CD1c-positive myeloid dendritic cell (primary cell): ENCODE results near the gene ARHGAP26.

Source experiments
- DNase-seq: peaks from one replicate; pipeline ENCODE4 v3.0.0-alpha.2; 2016; ENCODE audit errors: extremely low spot score

The ARHGAP26 gene

DNA sequence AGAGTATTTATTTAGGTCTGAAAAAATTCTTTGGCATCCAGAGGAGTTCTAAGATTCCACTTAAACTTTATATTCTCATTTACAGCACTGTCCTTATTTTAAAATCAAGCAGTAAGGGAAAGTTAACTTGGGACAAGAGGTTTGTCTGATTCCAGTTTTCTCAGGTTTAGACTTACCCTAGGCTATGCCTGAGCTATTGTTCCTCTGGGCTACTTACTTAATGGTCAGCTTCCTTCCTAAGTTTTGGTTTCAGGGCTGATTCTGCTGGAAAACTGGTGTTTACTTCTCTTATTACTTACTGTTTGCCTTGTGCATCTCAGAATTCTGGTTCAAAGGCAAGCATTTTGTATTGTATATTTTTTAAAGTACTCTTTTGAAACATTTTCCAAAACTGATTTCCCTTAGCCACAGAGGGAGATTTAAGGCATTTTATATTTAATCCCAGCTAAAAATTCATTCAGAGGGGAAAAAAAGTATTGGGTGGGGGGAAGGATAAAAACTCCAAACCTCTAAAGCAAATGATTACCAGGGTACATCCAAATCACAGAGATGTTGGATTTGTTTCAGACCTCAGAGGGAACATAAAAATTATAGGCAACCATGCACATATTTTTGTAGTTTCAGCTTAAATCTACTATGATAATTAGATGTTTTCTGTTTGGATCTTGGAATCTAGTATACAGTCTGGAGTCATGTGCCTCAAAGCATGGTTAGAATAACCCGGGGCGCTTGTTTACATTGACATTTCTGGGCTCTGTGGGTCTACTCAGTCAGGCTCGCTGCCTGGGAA, 290.0 kb downstream of the ARHGAP26 start:
- peak; percentile 30 for DNase-seq

DNA sequence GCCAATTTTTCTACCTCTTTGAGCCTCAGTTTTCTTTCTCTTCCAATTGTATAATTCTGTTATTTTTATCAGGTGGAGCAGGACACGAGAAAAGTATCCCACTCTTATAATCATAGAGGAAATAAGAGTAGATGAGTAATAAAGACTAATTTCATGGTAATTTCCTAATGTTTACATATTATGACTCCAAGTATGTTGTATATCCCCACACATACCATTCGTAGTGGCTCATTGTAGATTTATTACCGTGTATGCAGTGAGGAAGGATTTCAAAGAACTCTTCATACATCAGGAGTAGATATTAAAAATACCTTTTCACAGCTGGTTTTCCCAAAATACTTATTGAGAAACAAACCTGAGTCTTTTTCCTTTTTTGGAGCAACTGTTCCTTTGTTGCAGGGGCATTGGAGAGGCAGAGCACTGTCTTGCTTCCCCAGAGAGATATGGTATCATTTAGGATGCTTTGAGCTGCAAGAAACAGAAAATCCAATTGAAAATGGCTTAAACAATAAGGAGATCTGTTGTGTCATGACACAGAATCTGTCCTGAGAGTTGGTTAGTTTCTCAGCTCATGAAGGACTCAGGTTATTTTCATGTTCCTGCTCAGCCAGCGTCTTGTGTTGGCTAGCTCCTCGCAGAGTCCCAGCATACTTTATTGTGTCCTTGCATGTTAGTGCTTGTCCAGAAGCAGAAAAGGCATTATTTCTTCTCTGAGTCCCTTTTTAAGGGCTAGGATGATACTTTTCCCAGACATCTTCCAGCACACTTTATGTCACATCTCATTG, 291.2 kb downstream of the ARHGAP26 start:
- DNase-seq: no peak

DNA sequence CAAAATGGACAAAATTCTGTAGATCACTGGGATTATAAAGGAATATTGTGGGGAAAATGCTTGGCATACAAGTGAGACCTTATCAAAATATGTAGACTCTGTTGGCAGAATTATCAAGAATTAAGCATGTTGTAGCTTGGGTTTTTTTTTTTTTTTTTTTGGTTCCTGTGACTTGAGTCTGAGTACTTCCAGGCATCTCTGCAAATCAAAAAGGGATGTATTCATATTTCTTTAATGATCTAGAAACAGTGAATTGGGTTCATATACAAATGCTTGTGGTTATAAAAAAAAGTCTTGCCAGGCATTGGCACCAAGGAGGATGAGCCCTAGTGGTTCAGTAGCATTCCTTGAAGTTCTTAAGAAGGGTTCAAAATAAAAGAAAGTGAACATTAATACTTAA, 292.2 kb downstream of the ARHGAP26 start:
- no peak for DNase-seq

DNA sequence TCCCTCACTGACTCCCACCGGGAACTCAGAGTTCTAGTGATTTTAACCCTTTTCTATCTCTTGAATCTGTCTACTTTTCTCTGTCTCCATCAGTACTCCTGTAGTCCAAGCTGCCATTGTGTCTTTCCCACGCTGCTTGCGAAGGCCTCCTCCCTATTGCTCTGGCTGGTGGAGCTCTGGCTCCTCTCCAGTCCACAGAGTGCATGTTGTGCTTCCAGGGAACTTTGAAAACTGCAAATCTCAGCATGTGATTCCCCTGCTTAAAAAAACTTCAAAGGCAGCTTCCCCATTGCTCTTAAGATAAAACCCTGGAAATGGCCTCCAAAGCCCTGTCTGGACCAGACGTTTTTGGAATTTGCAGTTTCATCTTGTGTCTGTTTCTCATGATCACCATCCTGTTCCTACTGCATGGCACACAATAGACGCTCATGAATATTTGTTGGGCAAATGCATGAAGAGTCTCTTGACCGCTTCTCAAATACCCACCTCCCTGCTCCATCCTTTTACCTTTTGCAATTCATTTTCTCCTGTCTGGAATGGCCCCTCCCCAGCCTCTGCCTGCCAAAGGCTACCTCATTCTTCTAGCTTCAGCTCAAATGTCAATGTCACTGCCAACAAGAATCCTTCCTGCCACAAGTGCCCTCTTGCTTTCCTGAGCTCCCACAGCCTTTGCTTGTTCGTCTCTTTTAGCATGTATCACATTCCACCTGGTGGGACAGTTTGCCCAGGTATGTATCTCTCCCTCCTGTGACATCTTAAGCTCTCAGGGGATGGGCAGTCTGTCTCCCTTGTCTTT, 293.2 kb downstream of the ARHGAP26 start:
- DNase-seq: peak; percentile 56

DNA sequence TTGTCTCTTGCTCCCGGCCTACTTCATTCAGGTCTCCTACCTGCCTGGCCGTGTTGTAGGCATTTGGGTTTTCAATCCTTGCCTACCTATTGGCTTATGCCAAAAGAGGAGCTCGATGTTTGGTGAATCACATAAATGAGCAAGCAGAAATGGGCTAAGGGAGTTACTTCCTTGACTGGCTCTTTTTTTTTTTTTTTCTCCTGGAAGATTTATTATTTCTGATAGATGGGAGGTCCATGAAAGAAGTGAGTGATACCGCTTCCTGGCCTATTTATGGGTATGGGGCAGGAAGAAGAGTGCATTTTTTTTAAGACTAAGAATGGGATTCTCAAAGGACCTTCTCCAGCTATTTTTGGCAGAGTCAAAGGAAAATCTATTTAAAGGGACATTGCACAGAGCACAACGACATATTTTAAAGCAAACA, 294.1 kb downstream of the ARHGAP26 start:
- DNase-seq: peak; percentile 37

DNA sequence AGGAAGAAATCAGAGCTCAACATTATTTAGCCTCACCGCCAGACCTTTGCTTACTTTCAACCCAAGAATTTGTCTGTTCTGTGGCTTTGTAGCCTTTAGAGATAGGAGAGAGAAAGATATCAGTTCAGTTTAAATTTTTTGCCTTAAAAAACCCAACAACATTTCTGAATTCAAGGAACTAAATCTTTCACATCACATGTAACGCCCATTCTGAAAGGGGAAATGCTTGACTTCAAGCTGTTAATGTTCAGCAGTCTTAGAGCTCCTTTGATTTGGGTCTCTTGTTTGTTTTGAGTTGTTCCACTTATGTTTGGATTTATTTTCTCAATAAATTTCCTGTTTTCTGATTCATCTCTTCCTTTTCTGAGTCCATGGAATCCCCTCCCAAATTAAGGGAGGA, 294.5 kb downstream of the ARHGAP26 start:
- DNase-seq: peak; percentile 76

DNA sequence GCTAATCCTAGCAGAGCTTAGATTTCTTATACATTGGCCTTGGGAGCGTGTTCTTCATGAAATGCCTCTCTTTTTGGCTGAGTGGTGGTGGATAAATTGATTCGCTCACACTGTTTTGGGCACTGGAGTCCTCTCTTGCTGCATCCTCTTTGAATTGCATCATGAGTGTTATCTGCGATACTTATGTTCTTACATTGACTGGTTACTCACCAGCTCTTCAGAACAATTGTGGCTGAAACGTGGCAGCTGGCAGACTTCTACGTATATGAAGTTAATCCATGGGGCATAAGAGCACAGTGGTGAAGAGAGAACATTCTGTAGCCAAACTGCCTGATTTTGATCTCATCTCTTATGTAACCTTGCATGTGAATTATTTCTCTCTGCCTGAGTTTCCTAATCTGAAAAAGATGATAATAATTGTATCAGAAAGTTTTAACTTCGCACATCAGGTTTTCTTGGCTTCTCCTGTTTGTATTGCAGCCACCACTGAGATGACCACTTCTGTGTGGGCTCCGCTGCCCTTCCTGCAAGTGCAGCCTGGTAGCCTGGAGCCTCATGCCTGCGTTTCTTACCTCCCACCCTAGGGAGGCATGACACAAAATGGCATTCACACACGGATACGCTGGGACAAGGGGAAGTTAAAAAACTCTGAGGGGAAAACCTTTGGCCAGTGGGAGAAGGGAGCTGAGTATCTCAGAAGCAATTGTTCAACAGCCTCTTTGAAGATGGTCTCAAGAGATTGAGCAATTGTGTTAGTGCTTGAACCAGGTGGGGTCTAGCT, 295.2 kb downstream of the ARHGAP26 start:
- peak; percentile 63 for DNase-seq

DNA sequence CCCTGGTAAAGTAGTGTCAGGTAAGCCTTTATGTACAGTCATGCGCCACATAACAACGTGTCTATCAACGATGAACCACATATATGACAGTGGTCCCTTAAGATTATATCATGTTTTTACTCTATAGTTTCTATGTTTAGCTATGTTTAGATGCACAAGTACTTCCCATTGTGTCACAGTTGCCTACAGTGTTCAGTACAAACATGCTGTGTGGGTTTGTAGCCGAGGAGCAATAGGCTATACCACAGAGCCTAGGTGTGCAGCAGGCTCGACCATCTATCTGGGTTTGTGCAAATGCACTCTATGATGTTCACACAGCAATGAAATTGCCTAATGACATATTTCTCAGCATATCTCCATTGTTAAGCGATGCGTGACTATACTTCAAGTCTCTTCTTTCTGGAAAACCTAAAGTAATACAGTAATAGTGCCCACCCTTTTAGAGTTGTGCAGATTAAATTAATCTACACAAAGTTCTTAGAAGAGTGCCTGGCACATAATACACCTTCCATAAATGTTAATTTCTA, 295.9 kb downstream of the ARHGAP26 start:
- no peak for DNase-seq

DNA sequence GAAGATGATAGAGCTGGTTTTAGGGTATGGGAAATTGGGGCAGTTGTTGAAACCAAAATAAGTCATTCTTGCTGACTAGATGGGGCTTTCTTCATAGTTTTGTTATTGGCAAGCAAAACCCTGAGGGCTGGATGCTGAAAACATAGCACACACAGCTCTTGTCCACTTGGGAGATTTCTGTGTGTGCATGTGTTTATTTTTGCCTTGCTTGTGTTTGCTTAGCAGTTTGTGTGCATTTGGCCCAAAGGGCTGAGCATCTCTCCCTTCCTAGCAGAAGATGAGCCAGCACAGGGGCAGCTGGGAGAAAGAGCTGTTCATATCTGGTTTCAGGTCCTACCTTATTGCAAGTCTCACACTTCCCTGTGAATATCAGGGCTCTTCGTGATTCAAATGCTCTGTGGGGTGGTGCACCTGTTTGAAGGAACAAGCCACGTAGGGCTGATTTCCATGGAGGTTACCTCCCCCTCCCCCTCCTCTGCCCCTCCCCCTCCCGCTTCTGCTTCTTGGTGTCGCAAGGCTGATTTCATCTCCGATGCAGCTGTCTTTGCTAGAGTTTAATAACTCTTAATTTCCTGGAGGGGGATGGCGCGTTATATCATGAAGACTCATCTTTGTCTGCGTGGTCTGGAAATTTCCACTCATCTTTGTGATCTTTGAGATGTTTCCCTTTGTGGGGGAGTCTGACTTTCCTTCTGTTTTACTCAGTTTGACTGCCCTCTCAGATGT, 296.5 kb downstream of the ARHGAP26 start:
- DNase-seq: peak; percentile 24

DNA sequence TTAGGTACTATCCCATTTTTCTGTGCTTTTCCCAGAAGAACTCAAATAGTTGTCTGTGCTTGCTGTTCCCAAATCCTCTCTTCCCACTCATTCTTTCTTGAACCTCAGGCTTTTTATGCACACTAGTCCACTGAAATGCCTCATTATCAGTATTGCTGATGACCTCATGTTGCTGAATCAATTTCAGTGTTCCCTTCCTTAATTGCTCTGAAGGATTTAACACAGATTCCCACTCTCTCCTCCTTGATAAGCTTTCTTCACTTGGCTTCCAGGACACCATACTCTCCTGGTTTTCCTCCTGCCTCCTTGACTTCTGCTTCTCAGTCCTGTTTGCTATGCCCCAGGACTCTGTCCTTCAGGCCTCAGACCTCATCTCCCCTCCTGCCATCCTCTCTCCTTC, 298.5 kb downstream of the ARHGAP26 start:
- no peak for DNase-seq

DNA sequence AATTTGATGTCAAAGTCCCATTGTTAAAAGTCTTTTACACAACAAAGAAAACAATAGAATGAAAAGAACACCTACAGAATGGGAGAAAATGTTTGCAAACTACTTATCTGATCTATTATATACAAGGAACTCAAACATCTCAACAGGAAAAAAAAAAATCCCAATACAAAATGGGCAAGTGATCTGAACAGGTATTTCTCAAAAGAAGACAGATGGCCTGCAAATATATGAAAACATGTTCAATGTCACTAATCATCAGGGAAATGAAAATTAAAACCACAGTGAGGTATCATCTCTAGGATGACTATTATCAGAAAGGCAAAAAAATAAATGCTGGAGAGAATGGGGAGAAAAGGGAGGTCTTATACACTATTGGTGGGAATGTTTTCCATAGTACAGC, 301.8 kb downstream of the ARHGAP26 start:
- no peak for DNase-seq

DNA sequence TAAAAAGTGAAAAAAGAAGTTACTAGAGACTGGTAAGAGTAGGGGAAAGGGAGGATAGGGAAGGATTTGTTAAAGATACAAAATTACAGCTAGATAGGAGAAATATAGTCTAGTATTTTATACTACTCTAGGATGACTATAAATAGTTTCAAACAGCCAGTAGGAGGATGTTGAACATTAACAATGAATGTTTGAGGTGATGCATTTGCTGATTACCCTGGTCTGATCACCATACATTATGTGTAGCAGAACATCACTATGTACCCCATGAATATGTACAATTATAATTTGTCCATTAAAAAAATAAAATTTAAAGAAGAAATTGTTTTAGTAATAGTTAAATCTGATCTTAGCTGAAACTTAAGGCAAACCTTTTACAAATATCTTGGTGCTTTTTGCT, 302.6 kb downstream of the ARHGAP26 start:
- no peak for DNase-seq

DNA sequence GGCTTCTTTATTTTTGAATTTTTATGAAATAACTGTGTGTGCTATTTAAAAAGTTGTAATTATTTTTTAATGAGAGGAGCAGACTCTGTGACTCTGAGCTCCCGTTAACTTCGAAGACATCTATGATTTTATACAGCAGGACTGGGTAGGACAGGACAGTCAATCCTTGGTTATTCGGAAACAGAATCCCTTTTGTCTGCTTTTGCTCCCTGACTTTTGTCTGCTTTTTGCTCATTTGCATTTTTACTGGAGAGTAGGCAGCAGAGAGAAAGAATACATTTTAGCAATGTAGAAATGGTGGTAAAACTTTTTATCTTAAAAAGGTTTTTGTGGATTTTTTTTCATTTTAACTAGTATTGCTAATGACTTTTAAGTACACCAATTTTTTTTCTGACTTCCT, 303.6 kb downstream of the ARHGAP26 start:
- DNase-seq: no peak

DNA sequence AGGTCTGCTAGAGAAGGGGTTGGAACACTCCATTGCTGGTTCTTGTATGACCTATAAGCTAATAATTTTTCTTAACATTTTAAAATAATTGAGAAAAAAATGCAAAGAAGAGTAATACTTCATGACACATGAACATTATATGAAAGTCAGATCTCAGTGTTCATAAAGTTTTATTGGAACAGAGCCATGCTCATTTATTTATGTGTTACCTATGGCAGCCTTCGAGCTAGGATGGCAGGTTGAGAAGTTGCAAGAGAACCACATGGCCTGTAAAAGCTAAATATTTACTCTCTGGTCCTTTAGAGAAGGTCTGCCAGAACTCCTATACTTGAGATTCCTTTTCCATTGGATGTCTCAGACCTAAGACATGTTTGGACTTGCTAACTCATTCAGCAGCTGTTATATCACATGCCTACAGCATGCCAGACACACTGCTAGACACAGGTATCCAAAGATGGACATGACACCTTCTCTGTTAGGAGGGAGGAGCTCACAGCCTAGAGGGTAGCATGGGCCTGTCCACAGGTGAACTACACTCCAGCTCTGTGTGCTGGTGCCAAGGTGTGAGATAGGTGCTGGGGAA, 304.3 kb downstream of the ARHGAP26 start:
- DNase-seq: no peak

DNA sequence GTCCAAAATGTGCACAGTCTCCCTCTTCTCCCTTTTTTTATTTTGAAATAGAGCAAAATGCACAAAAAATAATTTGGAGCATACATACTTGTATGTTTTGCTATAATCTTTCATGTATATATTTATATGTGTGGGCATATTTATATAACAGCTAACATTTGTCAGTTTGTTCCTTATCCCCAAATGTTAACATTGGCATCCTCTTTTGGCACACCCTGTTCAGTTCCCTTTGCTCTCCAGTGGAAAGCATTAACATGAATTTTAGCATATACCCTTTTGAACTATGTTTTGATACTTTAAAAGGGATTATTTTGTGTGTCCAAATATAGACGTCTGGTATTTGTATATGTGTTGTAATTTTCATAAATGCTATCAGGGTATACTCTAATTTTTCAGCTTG, 306.2 kb downstream of the ARHGAP26 start:
- no peak for DNase-seq

DNA sequence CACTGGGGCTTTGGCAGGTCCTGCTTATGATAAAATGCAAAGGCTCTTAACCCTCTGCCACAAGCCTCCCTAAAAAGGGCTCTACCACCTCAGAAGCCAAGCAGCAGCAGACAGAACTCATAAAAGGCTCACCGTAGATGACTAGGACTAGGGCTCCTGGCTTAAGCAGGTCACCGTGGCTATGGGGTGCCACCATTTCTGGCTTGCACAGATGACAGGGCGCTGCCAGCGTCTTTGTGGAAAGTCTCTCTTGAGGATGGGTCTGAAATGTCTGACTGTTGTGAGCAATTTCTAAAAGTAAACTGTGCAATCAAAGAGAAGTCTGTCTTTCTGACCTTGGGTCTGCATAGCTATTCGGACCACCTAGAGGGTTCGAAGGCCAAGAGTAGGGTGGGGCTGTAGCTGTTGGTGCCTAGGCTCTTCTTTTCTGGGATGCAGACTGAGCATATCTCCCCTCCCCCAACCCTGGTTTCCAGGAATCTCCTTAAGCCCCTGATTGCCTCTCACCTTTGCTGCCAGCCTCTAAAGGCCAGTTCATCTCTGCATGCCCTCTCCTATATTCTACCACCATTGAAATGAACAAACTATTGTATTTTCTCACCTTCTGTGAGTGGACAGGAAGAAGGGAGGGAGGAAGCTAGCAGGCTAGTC, 307.4 kb downstream of the ARHGAP26 start:
- DNase-seq: no peak

DNA sequence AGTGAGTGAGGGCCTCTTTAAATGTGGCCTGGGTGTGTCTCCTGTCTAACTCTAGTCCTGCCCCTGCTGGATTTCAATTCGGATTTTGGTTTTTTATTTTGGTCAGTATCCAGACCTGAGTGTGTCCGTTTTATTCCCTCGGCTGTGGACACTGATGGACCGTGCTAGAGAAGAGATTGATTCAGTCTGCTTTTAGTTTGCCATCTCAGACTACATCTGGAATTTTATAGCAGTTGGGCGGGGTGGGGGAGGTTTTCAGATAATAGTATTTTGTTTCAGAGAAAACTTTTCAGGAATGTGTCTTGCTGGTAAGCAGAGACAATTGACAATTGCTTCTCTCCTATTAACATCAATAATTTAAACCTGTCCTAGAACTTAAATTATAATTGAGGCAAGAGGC, 308.1 kb downstream of the ARHGAP26 start:
- DNase-seq: no peak

DNA sequence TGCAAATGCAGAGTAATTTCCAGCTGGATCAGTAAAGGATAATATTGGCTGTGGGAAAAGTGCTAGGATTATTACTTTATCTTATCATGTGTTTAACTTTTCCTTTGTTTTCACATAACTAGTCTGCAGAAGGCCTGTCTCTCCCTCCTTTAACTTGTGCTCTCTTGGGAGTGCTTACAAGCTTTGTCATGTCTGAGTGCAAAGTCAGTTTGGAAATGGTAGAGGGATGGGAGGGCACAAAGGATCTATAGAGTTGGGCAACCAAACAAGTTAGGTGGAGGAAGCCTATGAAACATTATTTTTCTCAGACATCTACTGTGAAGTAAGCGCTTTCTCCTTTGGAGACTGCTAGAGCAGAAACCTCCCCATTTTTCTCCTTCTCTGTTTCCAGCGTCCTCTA, 308.8 kb downstream of the ARHGAP26 start:
- DNase-seq: no peak

DNA sequence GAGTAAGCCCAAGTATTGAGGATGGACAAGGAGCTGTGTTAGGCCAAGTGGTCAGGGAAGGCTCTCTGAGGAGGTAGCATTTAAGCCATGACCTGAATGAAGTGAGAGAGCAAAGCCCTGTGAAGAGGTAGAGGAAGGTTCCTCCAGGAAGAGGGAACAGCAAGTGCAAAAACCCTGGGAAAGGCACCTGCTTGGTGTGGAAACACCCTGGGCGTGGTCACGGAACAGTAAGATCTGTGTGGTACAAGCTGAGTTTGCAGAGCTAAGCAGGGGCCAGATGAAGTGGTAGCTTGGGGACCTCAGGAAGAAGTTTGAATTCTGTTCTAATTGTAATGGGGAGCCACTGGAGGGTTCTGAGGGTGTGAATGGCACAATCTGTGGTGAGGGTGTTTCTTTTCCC, 310.2 kb downstream of the ARHGAP26 start:
- no peak for DNase-seq

DNA sequence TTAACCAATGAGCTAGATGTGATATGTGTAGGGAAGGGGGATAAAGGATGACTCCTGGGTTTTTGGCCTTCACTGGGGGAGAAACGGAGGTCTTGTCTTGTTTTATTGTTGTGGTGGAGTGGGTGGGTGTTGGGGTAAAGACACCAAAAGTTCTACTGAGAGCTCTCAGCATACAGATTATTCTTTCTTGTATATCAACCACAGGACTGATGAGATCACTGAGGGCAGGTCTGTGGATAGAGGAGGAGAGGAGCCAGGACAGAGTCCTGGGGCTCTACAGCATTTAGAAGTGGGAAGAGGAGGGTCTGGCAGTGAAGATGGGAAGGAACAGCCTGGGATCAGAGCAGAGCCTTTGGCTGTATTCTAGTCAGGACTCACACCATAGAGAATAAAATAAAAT, 310.8 kb downstream of the ARHGAP26 start:
- DNase-seq: no peak
